BLaER1 treated with 17β-estradiol and CSF1 and Interleukin-3, amounts not matched to agents 10 nM and 100 nM (cell line): ENCODE data around the gene SDK1.

Source experiments
- H3K27ac ChIP-seq, 11 experiments: shearing (Covaris generic); formaldehyde crosslinking; 2 replicates each; pipeline ENCODE4 v1.8.1; 2022
- H3K27me3 ChIP-seq, 11 experiments: shearing (Covaris generic); formaldehyde crosslinking; 2 replicates each; pipeline ENCODE4 v1.8.1; 2022
- H3K36me3 ChIP-seq, 11 experiments: shearing (Covaris generic); formaldehyde crosslinking; 2 replicates each; pipeline ENCODE4 v1.8.1; 2022
- H3K4me1 ChIP-seq, 10 experiments: shearing (Covaris generic); formaldehyde crosslinking; 2 replicates each; pipeline ENCODE4 v1.8.1; 2022
- H3K4me2 ChIP-seq, 11 experiments: shearing (Covaris generic); formaldehyde crosslinking; 2 replicates each; pipeline ENCODE4 v1.8.1; 2022
- H3K4me3 ChIP-seq, 10 experiments: shearing (Covaris generic); formaldehyde crosslinking; 2 replicates each; pipeline ENCODE4 v1.8.1; 2022
- H3K9ac ChIP-seq, 11 experiments: shearing (Covaris generic); formaldehyde crosslinking; 2 replicates each; pipeline ENCODE4 v1.8.1; 2022
- H3K9me3 ChIP-seq, 11 experiments: shearing (Covaris generic); formaldehyde crosslinking; replicated peaks in 1 of 11; 2 replicates each; pipeline ENCODE4 v1.8.1; 2022
- H4K20me1 ChIP-seq, 11 experiments: shearing (Covaris generic); formaldehyde crosslinking; 2 replicates each; pipeline ENCODE4 v1.8.1; 2022
- Cebpa-rat ChIP-seq, 11 experiments: shearing (Covaris generic); IDR thresholded peaks; 2 replicates each; pipeline ENCODE4 v1.8.1; 2022

The SDK1 gene

DNA sequence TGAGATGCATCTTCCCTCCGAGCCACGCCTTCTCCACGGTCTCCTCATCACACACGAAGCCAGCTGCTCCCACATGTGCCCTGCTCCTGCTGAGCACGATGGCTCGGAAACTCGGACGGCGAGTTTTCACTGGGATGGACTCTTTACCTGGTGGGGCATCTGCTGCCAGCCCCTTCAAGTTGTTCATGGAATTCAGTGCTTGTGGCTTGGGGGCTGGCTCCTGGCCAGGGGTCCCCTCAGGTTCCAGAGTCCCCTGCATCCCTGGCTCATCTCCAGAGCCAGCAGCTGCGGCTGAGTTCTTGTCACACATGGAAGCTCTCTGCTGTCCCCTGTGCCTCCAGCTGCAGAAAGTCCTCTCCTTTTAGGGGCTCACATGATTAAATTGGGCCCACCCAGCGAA, 654.0 kb downstream of the SDK1 start:
- H3K36me3 ChIP-seq: no peaks in the 10 kb centered on the region
- no peaks in the 10 kb centered on the region for H3K27me3 ChIP-seq
- H3K4me1 ChIP-seq: peaks cover 26 to 44% (median 34%) of the 10 kb centered on the region in 10 experiments
- H3K27ac ChIP-seq: peak overlapping the region in 1 of 11 experiments; percentile 67; a peak in 2 of 22 replicates
- H3K4me2 ChIP-seq: peak overlapping the region; percentile 63 to 93 (median 80)
- H3K9me3 ChIP-seq: 0 out of 22 replicates have a peak, but pooled peaks cover 0 to 11% (median 0%) of the 10 kb centered on the region in 11 experiments
- no peak for TF ChIP-seq Cebpa-rat (IDR thresholded peaks at IDR 0.05)
- H3K4me3 ChIP-seq: no peak overlapping the region
- peak overlapping the region in 1 of 11 experiments; percentile 24; a peak in 1 of 22 replicates for H3K9ac ChIP-seq
- H4K20me1 ChIP-seq: 0 out of 22 replicates have a peak, but pooled peaks cover 0 to 7% (median 0%) of the 10 kb centered on the region in 11 experiments

DNA sequence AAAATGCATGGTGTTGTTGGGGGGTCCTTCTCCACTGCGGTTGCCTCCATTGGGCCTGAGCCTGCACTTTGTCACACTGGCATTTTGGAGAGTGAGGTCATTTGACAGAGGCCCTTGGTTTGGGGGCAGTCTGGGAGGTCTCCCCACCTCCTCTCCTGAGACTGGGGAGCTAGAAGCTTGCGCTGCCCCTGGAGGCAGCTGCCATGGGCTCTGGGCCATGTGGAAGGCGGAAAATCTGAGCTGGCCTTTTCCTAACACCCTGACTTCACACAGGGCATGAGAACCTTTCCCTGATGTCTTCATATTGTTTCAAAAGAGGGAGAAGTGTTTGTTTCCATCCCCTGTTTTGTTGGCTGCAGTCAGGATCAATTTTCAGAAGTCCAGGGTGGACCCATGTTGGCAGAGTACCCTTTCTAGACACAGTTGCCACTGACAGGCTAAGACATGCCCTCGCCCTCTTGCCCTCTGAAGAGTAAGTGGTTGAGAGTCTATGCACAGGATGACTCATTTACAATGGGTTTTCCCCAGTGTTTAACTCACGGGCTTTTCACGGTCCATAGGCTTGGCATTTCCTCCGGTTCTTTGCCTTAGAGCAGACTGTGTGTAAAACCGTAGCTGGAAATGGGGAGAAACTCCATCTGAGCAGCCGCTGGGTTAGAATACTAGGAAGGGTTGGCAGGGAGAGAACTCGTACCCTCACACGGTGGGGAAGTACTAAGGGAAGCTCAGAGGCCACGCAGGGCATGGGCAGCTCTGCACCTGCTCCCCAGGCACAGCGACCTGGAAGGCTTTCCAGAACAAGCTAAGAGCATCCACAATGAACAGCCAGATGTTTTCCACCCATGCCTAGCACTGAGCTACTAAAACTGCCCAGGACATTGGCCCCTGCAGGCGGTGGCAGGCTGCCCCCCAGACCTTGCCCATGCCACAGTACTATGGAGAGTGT, 655.0 kb downstream of the SDK1 start:
- TF ChIP-seq Cebpa-rat (IDR thresholded peaks at IDR 0.05): no peak
- Histone ChIP-seq H3K4me3 (no peak overlapping the region), H3K36me3 (no peaks in the 10 kb centered on the region), H3K4me2 (peak overlapping the region; percentile 63 to 93 (median 80)), H3K4me1 (peaks cover 26 to 44% (median 34%) of the 10 kb centered on the region in 10 experiments), H3K9ac (peak overlapping the region in 3 of 11 experiments; percentile 5 to 24 (median 7); a peak in 1 of 22 replicates), H4K20me1 (0 out of 22 replicates have a peak, but pooled peaks cover 0 to 7% (median 0%) of the 10 kb centered on the region in 11 experiments), H3K27me3 (no peaks in the 10 kb centered on the region), H3K9me3 (0 out of 22 replicates have a peak, but pooled peaks cover 0 to 7% (median 0%) of the 10 kb centered on the region in 11 experiments), H3K27ac (peak overlapping the region in 4 of 11 experiments; percentile 1 to 67 (median 48); a peak in 7 of 22 replicates)

DNA sequence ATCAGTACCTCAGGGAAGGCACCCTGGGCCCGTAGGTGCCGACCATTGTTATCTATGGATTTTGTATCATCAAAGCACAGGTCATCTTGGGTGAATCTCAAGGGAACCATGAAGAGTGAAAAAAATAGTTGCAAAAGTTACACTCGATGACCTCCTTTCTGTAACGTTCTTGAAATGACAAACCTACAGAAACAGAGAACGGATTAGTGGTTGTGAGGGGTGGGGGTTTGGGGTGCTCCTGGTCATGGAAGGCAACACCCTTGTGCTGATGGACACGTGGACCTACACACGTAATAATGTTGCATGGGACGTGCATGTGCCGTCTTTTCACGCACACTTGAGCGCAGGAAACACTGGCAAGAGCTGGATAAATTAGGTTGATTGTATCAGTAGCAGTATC, 655.9 kb downstream of the SDK1 start:
- Histone ChIP-seq H3K9me3 (peaks cover 0 to 7% (median 1%) of the 10 kb centered on the region in 11 experiments; a peak in 5 of 22 replicates), H3K36me3 (no peaks in the 10 kb centered on the region), H3K4me1 (peaks cover 26 to 44% (median 34%) of the 10 kb centered on the region in 10 experiments), H3K9ac (no peak overlapping the region), H3K27ac (no peak overlapping the region), H3K4me2 (peak overlapping the region; percentile 63 to 93 (median 80); a peak in 21 of 22 replicates), H3K27me3 (no peaks in the 10 kb centered on the region), H3K4me3 (no peak overlapping the region), H4K20me1 (0 out of 22 replicates have a peak, but pooled peaks cover 0 to 7% (median 0%) of the 10 kb centered on the region in 11 experiments)
- no peak for TF ChIP-seq Cebpa-rat (IDR thresholded peaks at IDR 0.05)

DNA sequence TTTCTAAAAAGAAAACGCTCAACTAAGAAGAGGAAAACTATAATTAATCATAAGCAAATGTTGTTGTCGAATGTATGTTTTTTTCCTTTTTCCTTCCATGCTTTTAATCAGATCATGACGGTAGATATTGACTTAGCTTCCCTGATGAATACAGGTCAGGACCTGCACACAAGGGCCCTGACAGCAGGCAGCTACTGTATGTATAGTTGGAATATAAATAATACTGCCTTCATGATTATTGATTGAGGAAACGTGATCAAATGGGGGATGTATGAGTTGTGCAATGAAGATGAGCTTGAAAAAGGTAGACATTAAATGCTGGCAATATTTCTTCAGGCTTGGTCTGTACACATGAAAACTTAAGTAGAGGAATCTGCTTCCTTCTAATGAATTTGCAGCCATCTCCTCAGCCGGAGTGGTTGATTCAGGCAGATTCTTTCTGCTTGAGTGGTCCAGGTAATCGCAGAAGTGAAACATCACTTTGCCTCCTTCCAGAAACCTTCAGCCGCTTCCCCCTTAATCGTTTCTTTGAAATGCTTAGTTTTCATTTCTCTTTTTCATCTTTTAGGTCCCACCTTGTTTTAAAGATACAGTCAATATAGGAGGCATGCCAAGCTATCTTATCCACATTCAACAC, 656.5 kb downstream of the SDK1 start:
- peaks cover 26 to 42% (median 32%) of the 10 kb centered on the region in 10 experiments for H3K4me1 ChIP-seq
- no peak for TF ChIP-seq Cebpa-rat (IDR thresholded peaks at IDR 0.05)
- H3K9me3 ChIP-seq: peaks cover 0 to 14% (median 4%) of the 10 kb centered on the region in 11 experiments; a peak in 6 of 22 replicates
- H3K36me3 ChIP-seq: no peaks in the 10 kb centered on the region
- H3K9ac ChIP-seq: no peak overlapping the region
- 0 out of 22 replicates have a peak, but pooled peaks cover 0 to 7% (median 0%) of the 10 kb centered on the region in 11 experiments for H4K20me1 ChIP-seq
- no peaks in the 10 kb centered on the region for H3K27me3 ChIP-seq
- peak overlapping the region in 2 of 11 experiments; percentile 90 to 93; a peak in 2 of 22 replicates for H3K4me2 ChIP-seq
- H3K4me3 ChIP-seq: no peak overlapping the region
- H3K27ac ChIP-seq: no peak overlapping the region

DNA sequence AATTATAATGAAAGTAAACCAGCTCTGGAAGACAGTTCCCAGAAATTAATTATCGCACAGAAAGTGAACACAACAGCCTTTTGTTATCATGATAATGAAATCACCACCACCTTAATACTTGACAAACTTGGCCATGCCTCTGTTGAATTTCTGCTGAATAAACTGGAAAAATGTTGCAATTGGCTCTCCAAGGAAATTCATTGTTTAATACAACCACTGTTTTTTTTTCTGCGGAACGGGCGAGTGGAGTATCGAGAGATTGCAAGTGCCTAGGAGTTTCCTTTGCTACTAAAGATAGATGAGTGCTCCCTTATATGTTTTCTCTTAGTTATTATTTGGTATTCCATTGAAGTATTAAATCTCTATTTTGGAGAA, 657.0 kb downstream of the SDK1 start:
- Histone ChIP-seq H3K9ac (no peak overlapping the region), H3K4me2 (no peak overlapping the region), H3K27ac (no peak overlapping the region), H3K9me3 (peaks cover 0 to 14% (median 4%) of the 10 kb centered on the region in 11 experiments; a peak in 6 of 22 replicates), H3K27me3 (no peaks in the 10 kb centered on the region), H3K4me1 (peaks cover 26 to 37% (median 30%) of the 10 kb centered on the region in 10 experiments), H3K4me3 (no peak overlapping the region), H3K36me3 (no peaks in the 10 kb centered on the region), H4K20me1 (0 out of 22 replicates have a peak, but pooled peaks cover 0 to 7% (median 0%) of the 10 kb centered on the region in 11 experiments)
- TF ChIP-seq Cebpa-rat (IDR thresholded peaks at IDR 0.05): no peak

- H3K4me1 ChIP-seq: peaks cover 22 to 35% (median 30%) of the 10 kb centered on the region in 10 experiments
- no peak overlapping the region for H3K4me2 ChIP-seq
- H3K27ac ChIP-seq: no peak overlapping the region
- no peak overlapping the region for H3K4me3 ChIP-seq
- H4K20me1 ChIP-seq: 0 out of 22 replicates have a peak, but pooled peaks cover 0 to 7% (median 0%) of the 10 kb centered on the region in 11 experiments
- no peaks in the 10 kb centered on the region for H3K27me3 ChIP-seq
- no peaks in the 10 kb centered on the region for H3K36me3 ChIP-seq
- H3K9me3 ChIP-seq: peaks cover 0 to 14% (median 4%) of the 10 kb centered on the region in 11 experiments; a peak in 6 of 22 replicates
- TF ChIP-seq Cebpa-rat (IDR thresholded peaks at IDR 0.05): no peak
- H3K9ac ChIP-seq: no peak overlapping the region
These were observed 658.3 kb downstream of the SDK1 start for GRCh38 chr7:3959364-3959763.

DNA sequence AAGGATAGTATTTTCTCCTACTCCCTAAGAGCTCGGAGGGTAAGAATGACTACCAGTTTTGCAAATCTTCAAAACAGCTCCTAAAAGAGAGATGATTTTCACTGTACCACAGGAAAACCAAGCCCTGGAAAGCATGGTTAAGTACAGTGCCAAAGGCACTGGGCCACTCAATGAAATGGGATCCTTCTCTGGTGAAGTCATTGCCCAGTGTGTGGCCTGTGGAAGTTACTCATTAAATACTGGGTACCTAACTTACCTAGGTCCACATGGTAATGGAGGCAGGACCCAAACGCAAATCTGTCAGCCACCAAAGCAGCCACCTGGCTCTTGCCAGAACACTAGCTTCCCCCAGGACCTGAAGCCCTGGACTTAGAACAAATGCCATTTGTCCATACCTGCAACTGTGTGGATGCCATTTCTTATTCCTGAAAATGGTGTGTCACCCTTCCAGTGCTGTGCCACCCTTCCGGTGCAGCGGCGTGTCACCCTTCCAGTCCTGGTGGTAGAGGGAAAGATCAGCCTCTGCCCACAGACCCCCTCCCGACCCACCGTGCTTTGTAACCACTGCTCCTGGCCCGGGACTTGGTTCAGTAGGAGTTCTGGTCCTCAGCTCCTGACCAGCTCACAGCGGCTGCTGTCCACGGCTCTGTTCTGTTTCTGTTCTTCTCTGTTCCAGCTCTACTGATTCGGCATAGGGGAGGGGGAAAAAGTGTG, 659.2 kb downstream of the SDK1 start:
- no peaks in the 10 kb centered on the region for H3K36me3 ChIP-seq
- TF ChIP-seq Cebpa-rat (IDR thresholded peaks at IDR 0.05): no peak
- H3K4me1 ChIP-seq: peaks cover 19 to 29% (median 24%) of the 10 kb centered on the region in 10 experiments
- H3K9me3 ChIP-seq: peaks cover 0 to 14% (median 4%) of the 10 kb centered on the region in 11 experiments; a peak in 6 of 22 replicates
- H3K27ac ChIP-seq: no peak overlapping the region
- H3K4me2 ChIP-seq: no peak overlapping the region
- H4K20me1 ChIP-seq: 0 out of 22 replicates have a peak, but pooled peaks cover 0 to 7% (median 0%) of the 10 kb centered on the region in 11 experiments
- no peak overlapping the region for H3K4me3 ChIP-seq
- H3K27me3 ChIP-seq: no peaks in the 10 kb centered on the region
- H3K9ac ChIP-seq: no peak overlapping the region

- H3K4me1 ChIP-seq: peaks cover 11 to 22% (median 17%) of the 10 kb centered on the region in 10 experiments
- no peak for TF ChIP-seq Cebpa-rat (IDR thresholded peaks at IDR 0.05)
These were observed 659.9 kb downstream of the SDK1 start for GRCh38 chr7:3960942-3961341.

More at GRCh38 chr7:3960942-3961341, 659.9 kb downstream of the SDK1 start:
- Histone ChIP-seq H3K9me3 (peaks cover 0 to 14% (median 4%) of the 10 kb centered on the region in 11 experiments; a peak in 6 of 22 replicates), H3K27me3 (no peaks in the 10 kb centered on the region), H3K27ac (no peak overlapping the region), H3K4me2 (no peak overlapping the region), H3K36me3 (no peaks in the 10 kb centered on the region), H3K4me3 (no peak overlapping the region), H3K9ac (no peak overlapping the region), H4K20me1 (0 out of 22 replicates have a peak, but pooled peaks cover 0 to 7% (median 0%) of the 10 kb centered on the region in 11 experiments)
